Neural crest cell (in vitro differentiated cells): ENCODE results near the gene SOD1. TPM values are rescaled to one million over a fixed set of nuclear protein-coding genes. Genes with fewer than 3 reads are reported as not detected.

ENCODE experiments used
- DNase-seq: peaks from one replicate; pipeline ENCODE4 v3.0.0; 2021; ENCODE audit warnings: low read depth, mixed read lengths, low spot score
- H3K27ac Mint-ChIP-seq: one replicate; pipeline ENCODE4 v1.8.0; 2021; ENCODE audit warnings: mild to moderate bottlenecking, mixed read lengths; ENCODE audit not compliant: unreplicated experiment
- H3K27me3 Mint-ChIP-seq: 2 replicates; pipeline ENCODE4 v1.8.0; 2021; ENCODE audit warnings: low read depth, mild to moderate bottlenecking, mixed read lengths
- H3K36me3 Mint-ChIP-seq: 2 replicates; pipeline ENCODE4 v1.8.0; 2021; ENCODE audit warnings: low read depth, mild to moderate bottlenecking, mixed read lengths
- H3K4me1 Mint-ChIP-seq: 2 replicates; pipeline ENCODE4 v1.8.0; 2021; ENCODE audit warnings: mixed read lengths
- H3K4me3 Mint-ChIP-seq: one replicate; pipeline ENCODE4 v1.8.0; 2021; ENCODE audit warnings: mild to moderate bottlenecking, mixed read lengths
- H3K9me3 Mint-ChIP-seq: 2 replicates; pipeline ENCODE4 v1.8.0; 2021; ENCODE audit warnings: mixed read lengths
- total RNA-seq: library from RNA; stranded (reverse); gene quantifications from 2 replicates; pipeline ENCODE4 v1.2.1, GENCODE V29; 2021
- TF ChIP-seq, protein P1 (sequence below): fragments of 200-600 bp; sonication (generic); conservative IDR thresholded peaks from 2 replicates; pipeline ENCODE4 v1.5.0; 2021; ENCODE audit warnings: antibody characterized with exemption, mild to moderate bottlenecking

SOD1 gene
- total RNA-seq, 1 donor from 2014 or later = 241 TPM

DNA sequence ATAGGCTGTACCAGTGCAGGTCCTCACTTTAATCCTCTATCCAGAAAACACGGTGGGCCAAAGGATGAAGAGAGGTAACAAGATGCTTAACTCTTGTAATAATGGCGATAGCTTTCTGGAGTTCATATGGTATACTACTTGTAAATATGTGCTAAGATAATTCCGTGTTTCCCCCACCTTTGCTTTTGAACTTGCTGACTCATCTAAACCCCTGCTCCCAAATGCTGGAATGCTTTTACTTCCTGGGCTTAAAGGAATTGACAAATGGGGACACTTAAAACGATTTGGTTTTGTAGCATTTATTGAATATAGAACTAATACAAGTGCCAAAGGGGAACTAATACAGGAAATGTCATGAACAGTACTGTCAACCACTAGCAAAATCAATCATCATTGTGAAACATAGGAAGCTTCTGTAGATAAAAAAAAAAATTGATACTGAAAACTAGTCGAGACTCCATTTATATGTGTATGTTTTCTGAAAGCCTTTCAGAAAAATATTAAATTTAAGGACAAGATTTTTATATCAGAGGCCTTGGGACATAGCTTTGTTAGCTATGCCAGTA, 7.0 kb downstream of the SOD1 start:
- H3K4me3 Mint-ChIP-seq = no peak overlapping the region
- H3K36me3 Mint-ChIP-seq = peaks cover 24% of the 10 kb centered on the region
- DNase-seq = no peak
- TF ChIP-seq, protein P1, sequence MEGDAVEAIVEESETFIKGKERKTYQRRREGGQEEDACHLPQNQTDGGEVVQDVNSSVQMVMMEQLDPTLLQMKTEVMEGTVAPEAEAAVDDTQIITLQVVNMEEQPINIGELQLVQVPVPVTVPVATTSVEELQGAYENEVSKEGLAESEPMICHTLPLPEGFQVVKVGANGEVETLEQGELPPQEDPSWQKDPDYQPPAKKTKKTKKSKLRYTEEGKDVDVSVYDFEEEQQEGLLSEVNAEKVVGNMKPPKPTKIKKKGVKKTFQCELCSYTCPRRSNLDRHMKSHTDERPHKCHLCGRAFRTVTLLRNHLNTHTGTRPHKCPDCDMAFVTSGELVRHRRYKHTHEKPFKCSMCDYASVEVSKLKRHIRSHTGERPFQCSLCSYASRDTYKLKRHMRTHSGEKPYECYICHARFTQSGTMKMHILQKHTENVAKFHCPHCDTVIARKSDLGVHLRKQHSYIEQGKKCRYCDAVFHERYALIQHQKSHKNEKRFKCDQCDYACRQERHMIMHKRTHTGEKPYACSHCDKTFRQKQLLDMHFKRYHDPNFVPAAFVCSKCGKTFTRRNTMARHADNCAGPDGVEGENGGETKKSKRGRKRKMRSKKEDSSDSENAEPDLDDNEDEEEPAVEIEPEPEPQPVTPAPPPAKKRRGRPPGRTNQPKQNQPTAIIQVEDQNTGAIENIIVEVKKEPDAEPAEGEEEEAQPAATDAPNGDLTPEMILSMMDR = no peak
- H3K27ac Mint-ChIP-seq = no peak overlapping the region
- H3K9me3 Mint-ChIP-seq = no peaks in the 10 kb centered on the region
- H3K27me3 Mint-ChIP-seq = no peaks in the 10 kb centered on the region
- peaks cover 30% of the 10 kb centered on the region for H3K4me1 Mint-ChIP-seq

GRCh38 chr21:31667132-31667531, 7.6 kb downstream of the SOD1 start:
- DNase-seq = no peak
- peaks cover 24% of the 10 kb centered on the region for H3K4me1 Mint-ChIP-seq
- TF ChIP-seq, protein P1 = no peak
- H3K27ac Mint-ChIP-seq = no peak overlapping the region
- H3K9me3 Mint-ChIP-seq = no peaks in the 10 kb centered on the region
- no peaks in the 10 kb centered on the region for H3K27me3 Mint-ChIP-seq
- H3K4me3 Mint-ChIP-seq = no peak overlapping the region
- peaks cover 20% of the 10 kb centered on the region for H3K36me3 Mint-ChIP-seq

- DNase-seq = no peak
- no peak overlapping the region for H3K27ac Mint-ChIP-seq
- peaks cover 20% of the 10 kb centered on the region for H3K36me3 Mint-ChIP-seq
- H3K4me1 Mint-ChIP-seq = peaks cover 20% of the 10 kb centered on the region
- H3K27me3 Mint-ChIP-seq = no peaks in the 10 kb centered on the region
- H3K9me3 Mint-ChIP-seq = no peaks in the 10 kb centered on the region
- no peak overlapping the region for H3K4me3 Mint-ChIP-seq
- TF ChIP-seq, protein P1 = no peak
Measured at GRCh38 chr21:31667639-31668038, 8.1 kb downstream of the SOD1 start.

DNA sequence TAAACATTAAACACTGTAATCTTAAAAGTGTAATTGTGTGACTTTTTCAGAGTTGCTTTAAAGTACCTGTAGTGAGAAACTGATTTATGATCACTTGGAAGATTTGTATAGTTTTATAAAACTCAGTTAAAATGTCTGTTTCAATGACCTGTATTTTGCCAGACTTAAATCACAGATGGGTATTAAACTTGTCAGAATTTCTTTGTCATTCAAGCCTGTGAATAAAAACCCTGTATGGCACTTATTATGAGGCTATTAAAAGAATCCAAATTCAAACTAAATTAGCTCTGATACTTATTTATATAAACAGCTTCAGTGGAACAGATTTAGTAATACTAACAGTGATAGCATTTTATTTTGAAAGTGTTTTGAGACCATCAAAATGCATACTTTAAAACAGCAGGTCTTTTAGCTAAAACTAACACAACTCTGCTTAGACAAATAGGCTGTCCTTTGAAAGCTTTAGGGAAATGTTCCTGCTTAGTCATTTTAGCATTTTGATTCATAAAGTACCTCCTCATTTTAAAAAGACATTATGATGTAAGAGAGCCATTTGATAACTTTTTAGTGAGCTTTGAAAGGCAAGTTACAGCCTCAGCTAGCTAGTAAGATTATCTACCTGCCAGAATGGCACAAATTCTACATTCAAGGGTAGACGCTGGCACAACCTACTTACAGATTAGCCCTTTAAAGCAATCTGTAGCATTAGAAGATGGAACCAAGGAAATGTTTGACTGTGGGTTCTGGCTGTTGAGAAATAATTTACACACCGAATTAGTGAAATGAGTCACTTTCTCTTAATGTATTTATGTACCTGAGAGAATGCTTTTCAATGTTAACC, 9.4 kb downstream of the SOD1 start:
- H3K4me1 Mint-ChIP-seq = peaks cover 20% of the 10 kb centered on the region
- H3K4me3 Mint-ChIP-seq = no peak overlapping the region
- TF ChIP-seq, protein P1 = no peak
- H3K27me3 Mint-ChIP-seq = no peaks in the 10 kb centered on the region
- no peaks in the 10 kb centered on the region for H3K9me3 Mint-ChIP-seq
- H3K36me3 Mint-ChIP-seq = peaks cover 21% of the 10 kb centered on the region
- no peak overlapping the region for H3K27ac Mint-ChIP-seq
- no peak for DNase-seq

- peaks cover 19% of the 10 kb centered on the region for H3K36me3 Mint-ChIP-seq
- no peaks in the 10 kb centered on the region for H3K27me3 Mint-ChIP-seq
- no peak overlapping the region for H3K4me3 Mint-ChIP-seq
- TF ChIP-seq, protein P1 = no peak
- H3K4me1 Mint-ChIP-seq = peaks cover 12% of the 10 kb centered on the region
- no peak for DNase-seq
- no peaks in the 10 kb centered on the region for H3K9me3 Mint-ChIP-seq
- H3K27ac Mint-ChIP-seq = no peak overlapping the region
Measured at GRCh38 chr21:31670070-31670469, 10.6 kb downstream of the SOD1 start.
